Neutrophil (primary cell): ENCODE data around the gene POLN.
"Not testable (repeated sequence)": the region's sequence is repeated elsewhere in the genome, so short reads cannot be mapped to it uniquely, and the experiment has no call there.

ENCODE experiments used
- H3K27ac ChIP-seq: fragments of 200-600 bp; sonication (generic); 2 replicates; pipeline ENCODE4 v1.5.1; 2016; ENCODE audit warnings: mild to moderate bottlenecking, moderate library complexity
- H3K27me3 ChIP-seq: fragments of 200-600 bp; sonication (generic); 2 replicates; pipeline ENCODE4 v1.6.0; 2016; ENCODE audit warnings: mild to moderate bottlenecking
- H3K36me3 ChIP-seq: fragments of 200-600 bp; sonication (generic); 2 replicates; pipeline ENCODE4 v1.5.1; 2017
- H3K4me1 ChIP-seq, 2 experiments: fragments of 200-600 bp in 1 of 2; sonication (generic) in 1 of 2; 1 replicate in 1 of 2; 2 replicates in 1 of 2; pipeline versions ENCODE4 v1.5.1 to v1.6.1; 2013 to 2016; ENCODE audit warnings: low read depth in 1 of 2, low read length in 1 of 2, mild to moderate bottlenecking in 1 of 2, moderate library complexity in 1 of 2; ENCODE audit not compliant: control insufficient read depth in 1 of 2, insufficient read depth in 1 of 2
- H3K4me3 ChIP-seq, 2 experiments: fragments of 200-600 bp in 1 of 2; sonication (generic) in 1 of 2; 1 replicate in 1 of 2; 2 replicates in 1 of 2; pipeline ENCODE4 v1.5.1; 2013 to 2016; ENCODE audit warnings: low read depth in 1 of 2, low read length in 1 of 2, mild to moderate bottlenecking in 1 of 2, moderate library complexity in 1 of 2
- H3K9me3 ChIP-seq: fragments of 200-600 bp; sonication (generic); 2 replicates; pipeline ENCODE4 v1.5.1; 2016
- TF ChIP-seq, protein P1 (sequence below): fragments of 200-600 bp; sonication (generic); IDR thresholded peaks from 2 replicates; pipeline ENCODE4 v1.5.1; 2016; ENCODE audit warnings: antibody characterized with exemption

The POLN gene

DNA sequence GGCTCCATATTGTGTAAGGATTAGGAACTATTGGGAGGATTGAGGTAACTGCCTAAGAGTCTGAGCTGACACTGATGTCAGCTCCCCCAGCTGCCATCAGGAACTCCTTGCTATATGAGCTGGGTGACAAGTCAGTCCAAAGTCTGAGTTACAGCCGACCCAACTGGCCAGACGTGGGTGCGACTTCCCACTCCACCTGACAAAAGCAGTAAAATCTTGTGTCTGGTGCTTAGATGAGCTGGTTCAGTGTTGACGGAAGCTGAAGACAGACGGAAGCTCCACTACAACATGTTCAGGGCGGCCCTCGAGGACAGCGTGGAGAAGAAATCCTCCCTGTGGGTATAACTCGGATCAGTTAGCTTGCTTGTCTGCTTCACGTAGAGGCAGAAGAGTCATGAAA lies 205.6 kb downstream of the POLN start:
- TF ChIP-seq, protein P1, sequence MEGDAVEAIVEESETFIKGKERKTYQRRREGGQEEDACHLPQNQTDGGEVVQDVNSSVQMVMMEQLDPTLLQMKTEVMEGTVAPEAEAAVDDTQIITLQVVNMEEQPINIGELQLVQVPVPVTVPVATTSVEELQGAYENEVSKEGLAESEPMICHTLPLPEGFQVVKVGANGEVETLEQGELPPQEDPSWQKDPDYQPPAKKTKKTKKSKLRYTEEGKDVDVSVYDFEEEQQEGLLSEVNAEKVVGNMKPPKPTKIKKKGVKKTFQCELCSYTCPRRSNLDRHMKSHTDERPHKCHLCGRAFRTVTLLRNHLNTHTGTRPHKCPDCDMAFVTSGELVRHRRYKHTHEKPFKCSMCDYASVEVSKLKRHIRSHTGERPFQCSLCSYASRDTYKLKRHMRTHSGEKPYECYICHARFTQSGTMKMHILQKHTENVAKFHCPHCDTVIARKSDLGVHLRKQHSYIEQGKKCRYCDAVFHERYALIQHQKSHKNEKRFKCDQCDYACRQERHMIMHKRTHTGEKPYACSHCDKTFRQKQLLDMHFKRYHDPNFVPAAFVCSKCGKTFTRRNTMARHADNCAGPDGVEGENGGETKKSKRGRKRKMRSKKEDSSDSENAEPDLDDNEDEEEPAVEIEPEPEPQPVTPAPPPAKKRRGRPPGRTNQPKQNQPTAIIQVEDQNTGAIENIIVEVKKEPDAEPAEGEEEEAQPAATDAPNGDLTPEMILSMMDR, result no peak

DNA sequence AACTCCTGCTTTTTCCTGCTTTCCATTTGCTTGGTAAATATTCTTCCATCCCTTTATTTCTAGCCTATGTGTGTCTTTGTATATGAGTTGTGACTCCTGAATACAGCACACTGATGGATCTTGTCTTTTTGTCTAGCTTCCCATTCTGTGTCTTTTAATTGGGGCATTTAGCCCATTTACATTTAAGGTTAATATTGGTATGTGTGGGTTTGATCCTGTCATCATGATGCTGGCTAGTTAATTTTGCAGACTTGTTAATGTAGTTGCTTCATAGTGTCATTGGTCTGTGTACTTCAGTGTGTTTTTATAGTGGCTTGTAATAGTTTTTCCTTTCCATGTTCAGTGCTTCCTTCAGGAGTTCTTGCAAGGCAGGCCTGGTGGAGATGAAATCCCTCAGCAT lies 210.8 kb downstream of the POLN start:
- H3K4me3 ChIP-seq, H3K27ac ChIP-seq, H3K4me1 ChIP-seq, H3K36me3 ChIP-seq, H3K9me3 ChIP-seq: not testable (repeated sequence)
- peaks cover 97% of the 10 kb centered on the region for H3K27me3 ChIP-seq

More for the DNA sequence above, 205.6 kb downstream of the POLN start:
- peaks cover 98% of the 10 kb centered on the region for H3K27me3 ChIP-seq
- no peaks in the 10 kb centered on the region for H3K9me3 ChIP-seq
- H3K4me1 ChIP-seq, result peaks cover 3 to 10% of the 10 kb centered on the region in 2 experiments
- H3K36me3 ChIP-seq, result no peaks in the 10 kb centered on the region
- H3K4me3 ChIP-seq, result no peak overlapping the region
- no peak overlapping the region for H3K27ac ChIP-seq

DNA sequence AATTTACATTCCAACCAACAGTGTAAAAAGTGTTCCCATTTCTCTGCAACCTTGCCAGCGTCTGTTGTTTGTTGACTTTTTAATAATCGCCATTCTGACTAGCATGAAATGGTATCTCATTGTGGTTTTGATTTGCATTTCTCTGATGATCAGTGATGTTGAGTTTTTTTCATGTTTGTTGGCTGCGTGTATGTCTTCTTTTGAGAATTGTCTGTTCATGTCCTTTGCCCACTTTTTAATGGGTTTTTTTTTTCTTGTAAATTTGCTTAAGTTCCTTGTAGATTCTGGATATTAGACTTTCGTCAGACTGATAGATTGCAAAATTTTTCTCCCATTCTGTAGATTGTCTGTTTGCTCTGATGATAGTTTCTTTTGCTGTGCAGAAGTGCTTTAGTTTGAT lies 214.8 kb downstream of the POLN start:
- H3K27me3 ChIP-seq, result peaks cover 96% of the 10 kb centered on the region
- H3K4me3 ChIP-seq, H3K27ac ChIP-seq, H3K9me3 ChIP-seq, H3K36me3 ChIP-seq, H3K4me1 ChIP-seq: not testable (repeated sequence)

DNA sequence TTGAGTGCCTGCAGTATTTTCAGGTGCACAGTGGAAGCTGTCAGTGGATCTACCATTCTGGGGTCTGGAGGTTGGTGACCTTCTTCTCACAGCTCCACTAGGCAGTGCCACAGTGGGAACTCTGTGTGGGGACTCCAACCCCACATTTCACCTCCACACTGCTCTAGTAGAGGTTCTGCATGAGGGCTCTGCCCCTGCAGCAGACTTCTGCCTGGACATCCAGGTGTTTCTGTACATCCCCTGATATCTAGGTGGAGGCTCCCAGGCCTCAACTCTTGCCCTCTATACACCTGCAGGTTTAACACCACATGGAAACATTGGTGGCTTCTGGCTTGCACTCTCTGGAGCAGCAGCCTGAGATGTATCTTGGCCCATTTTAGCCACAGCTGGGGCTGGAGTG lies 216.1 kb downstream of the POLN start:
- Histone ChIP-seq H3K4me1 (no peaks in the 10 kb centered on the region), H3K27me3 (peaks cover 96% of the 10 kb centered on the region), H3K9me3 (no peaks in the 10 kb centered on the region), H3K27ac (no peak overlapping the region), H3K4me3 (no peak overlapping the region), H3K36me3 (no peaks in the 10 kb centered on the region)
- TF ChIP-seq, protein P1, result no peak

DNA sequence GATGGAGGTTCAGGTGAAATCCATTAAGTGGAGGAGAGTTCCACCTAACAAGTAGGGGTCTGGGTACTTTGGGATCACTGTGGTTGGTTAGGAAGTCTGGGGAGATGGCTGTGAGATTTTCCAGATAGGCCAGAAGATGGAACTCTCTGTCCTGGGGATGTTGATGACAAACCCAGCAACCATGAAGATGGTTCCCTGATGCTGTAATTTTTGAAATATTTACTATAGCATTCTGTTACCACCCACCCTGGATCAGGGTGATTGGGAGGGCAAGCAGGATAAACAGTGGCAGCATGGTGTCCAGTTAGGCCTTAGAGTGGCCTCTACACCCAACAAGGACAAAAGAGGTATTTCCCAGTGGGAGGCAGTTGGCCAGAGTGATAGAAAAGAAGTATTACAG lies 217.2 kb downstream of the POLN start:
- H3K9me3 ChIP-seq, result no peaks in the 10 kb centered on the region
- no peak overlapping the region for H3K4me3 ChIP-seq
- TF ChIP-seq, protein P1, result no peak
- no peak overlapping the region for H3K27ac ChIP-seq
- peaks cover 96% of the 10 kb centered on the region for H3K27me3 ChIP-seq
- no peaks in the 10 kb centered on the region for H3K4me1 ChIP-seq
- no peaks in the 10 kb centered on the region for H3K36me3 ChIP-seq
